ENCODE measurements around the gene BMP7.

BMP7 gene

GRCh38 chr20:57198132-57199072, 68.0 kb downstream of the BMP7 start:
- TF ChIP-seq OSR1 (CRISPR knock-in tag; IDR thresholded peaks at IDR 0.05) (no peak), CSRNP3 (CRISPR knock-in tag; IDR thresholded peaks at IDR 0.05) (no peak), CSDC2 (CRISPR knock-in tag; IDR thresholded peaks at IDR 0.05) (no peak), CREB5 (CRISPR knock-in tag; IDR thresholded peaks at IDR 0.05; ENCODE audit: low read depth) (no peak), PPARA (CRISPR knock-in tag; IDR thresholded peaks at IDR 0.05; ENCODE audit: borderline replicate concordance) (no peak), ESRRG (CRISPR knock-in tag; IDR thresholded peaks at IDR 0.05) (no peak), ZNF565 (CRISPR knock-in tag; conservative IDR thresholded peaks at IDR 0.05; ENCODE audit: low read depth) (no peak), POU6F1 (CRISPR knock-in tag; IDR thresholded peaks at IDR 0.05; ENCODE audit: borderline replicate concordance, low read depth) (no peak), RARB (CRISPR knock-in tag; IDR thresholded peaks at IDR 0.05) (no peak), SNAI2 (CRISPR knock-in tag; IDR thresholded peaks at IDR 0.05) (no peak), BACH2 (CRISPR knock-in tag; IDR thresholded peaks at IDR 0.05; ENCODE audit: borderline replicate concordance) (no peak), ZFP30 (CRISPR knock-in tag; IDR thresholded peaks at IDR 0.05) (no peak), ARNTL (CRISPR knock-in tag; IDR thresholded peaks at IDR 0.05; ENCODE audit: borderline replicate concordance, low read depth) (no peak), ZFP3 (CRISPR knock-in tag; IDR thresholded peaks at IDR 0.05) (no peak), PATZ1 (CRISPR knock-in tag; IDR thresholded peaks at IDR 0.05; ENCODE audit: borderline replicate concordance) (no peak), TCF4 (CRISPR knock-in tag; IDR thresholded peaks at IDR 0.05; ENCODE audit: borderline replicate concordance) (no peak), ISL1 (CRISPR knock-in tag; IDR thresholded peaks at IDR 0.05) (no peak)
- no peak for ATAC-seq

GRCh38 chr20:57197352-57198131, 68.9 kb downstream of the BMP7 start:
- TF ChIP-seq CREB5 (CRISPR knock-in tag; IDR thresholded peaks at IDR 0.05; ENCODE audit: low read depth) (no peak), ESRRG (CRISPR knock-in tag; IDR thresholded peaks at IDR 0.05) (no peak), BACH2 (CRISPR knock-in tag; IDR thresholded peaks at IDR 0.05; ENCODE audit: borderline replicate concordance) (no peak), RARB (CRISPR knock-in tag; IDR thresholded peaks at IDR 0.05) (no peak), ARNTL (CRISPR knock-in tag; IDR thresholded peaks at IDR 0.05; ENCODE audit: borderline replicate concordance, low read depth) (no peak), TSHZ2 (CRISPR knock-in tag; IDR thresholded peaks at IDR 0.05) (no peak), ZFP3 (CRISPR knock-in tag; IDR thresholded peaks at IDR 0.05) (no peak), TCF4 (CRISPR knock-in tag; IDR thresholded peaks at IDR 0.05; ENCODE audit: borderline replicate concordance) (no peak), ZNF8 (CRISPR knock-in tag; IDR thresholded peaks at IDR 0.05) (no peak), TOX (CRISPR knock-in tag; IDR thresholded peaks at IDR 0.05; ENCODE audit: borderline replicate concordance) (no peak), PATZ1 (CRISPR knock-in tag; IDR thresholded peaks at IDR 0.05; ENCODE audit: borderline replicate concordance) (no peak), ISL1 (CRISPR knock-in tag; IDR thresholded peaks at IDR 0.05) (no peak), ZNF565 (CRISPR knock-in tag; conservative IDR thresholded peaks at IDR 0.05; ENCODE audit: low read depth) (no peak), OSR1 (CRISPR knock-in tag; IDR thresholded peaks at IDR 0.05) (no peak), ZFP30 (CRISPR knock-in tag; IDR thresholded peaks at IDR 0.05) (no peak), ZC3H10 (CRISPR knock-in tag; IDR thresholded peaks at IDR 0.05) (no peak)
- no peak for ATAC-seq
